Loucy (cell line): ENCODE measurements around the gene TRIM25.

Source experiments
- H2AFZ ChIP-seq: fragments of 200-600 bp; sonication (generic); 2 replicates; pipeline ENCODE4 v1.6.0; 2016; ENCODE audit warnings: antibody characterized with exemption, mild to moderate bottlenecking, low read length, moderate library complexity
- H3F3A ChIP-seq: fragments of 200-600 bp; 2 replicates; pipeline ENCODE4 v1.6.0; 2016; ENCODE audit warnings: antibody characterized with exemption, low read depth, mild to moderate bottlenecking
- H3K27me3 ChIP-seq: fragments of 200-600 bp; sonication (generic); 2 replicates; pipeline ENCODE4 v1.6.1; 2014; ENCODE audit warnings: low read length, mild to moderate bottlenecking; ENCODE audit not compliant: insufficient read depth, poor library complexity, severe bottlenecking
- H3K36me3 ChIP-seq: fragments of 200-600 bp; sonication (generic); 2 replicates; pipeline ENCODE4 v1.6.1; 2016; ENCODE audit warnings: low read length; ENCODE audit not compliant: insufficient read depth
- H3K4me1 ChIP-seq: fragments of 200-600 bp; sonication (generic); 2 replicates; pipeline ENCODE4 v1.5.1; 2014; ENCODE audit warnings: low read length, mild to moderate bottlenecking; ENCODE audit not compliant: insufficient read depth, poor library complexity, severe bottlenecking
- H3K4me2 ChIP-seq: fragments of 200-600 bp; sonication (generic); 2 replicates; pipeline ENCODE4 v1.6.0; 2014; ENCODE audit warnings: antibody characterized with exemption, low read length, low read depth, mild to moderate bottlenecking; ENCODE audit not compliant: poor library complexity, severe bottlenecking
- H3K4me3 ChIP-seq: fragments of 200-600 bp; sonication (generic); 2 replicates; pipeline ENCODE4 v1.5.1; 2014; ENCODE audit warnings: low read length, mild to moderate bottlenecking, mixed read lengths; ENCODE audit not compliant: poor library complexity, severe bottlenecking
- H3K79me2 ChIP-seq: fragments of 200-600 bp; sonication (generic); 2 replicates; pipeline ENCODE4 v1.6.1; 2014; ENCODE audit warnings: low read length; ENCODE audit not compliant: insufficient read depth
- H3K9ac ChIP-seq: fragments of 200-600 bp; sonication (generic); 2 replicates; pipeline ENCODE4 v1.6.0; 2014; ENCODE audit warnings: mild to moderate bottlenecking, low read depth, low read length, moderate library complexity; ENCODE audit not compliant: poor library complexity, severe bottlenecking
- H3K9me2 ChIP-seq: fragments of 200-600 bp; sonication (generic); replicated peaks from 2 replicates; pipeline ENCODE4 v1.6.1; 2016; ENCODE audit warnings: low read depth, low read length, mixed read lengths
- H3K9me3 ChIP-seq: fragments of 200-600 bp; sonication (generic); 2 replicates; pipeline ENCODE4 v1.6.1; 2014; ENCODE audit warnings: mild to moderate bottlenecking, antibody characterized with exemption, low read length, low read depth; ENCODE audit not compliant: insufficient read depth
- H4K20me1 ChIP-seq: fragments of 200-600 bp; sonication (generic); 2 replicates; pipeline ENCODE4 v1.6.0; 2014; ENCODE audit warnings: antibody characterized with exemption, low read length, mild to moderate bottlenecking; ENCODE audit not compliant: insufficient read depth, poor library complexity, severe bottlenecking
- CTCF ChIP-seq: fragments of 200-600 bp; sonication (generic); conservative IDR thresholded peaks from 2 replicates; pipeline ENCODE4 v1.5.1; 2014; ENCODE audit warnings: mild to moderate bottlenecking, antibody characterized with exemption, low read length
- EZH2phosphoT487 ChIP-seq: fragments of 200-600 bp; IDR thresholded peaks from 2 replicates; pipeline ENCODE4 v1.6.1; 2018; ENCODE audit warnings: antibody characterized with exemption, mild to moderate bottlenecking, moderate library complexity, borderline replicate concordance

The TRIM25 gene

GRCh38 chr17:56934280-56934679 lies 20.4 kb upstream of the TRIM25 start:
- Histone ChIP-seq H4K20me1 (no peaks in the 10 kb centered on the region), H3K4me2 (no peak overlapping the region), H2AFZ (no peak overlapping the region), H3K79me2 (no peaks in the 10 kb centered on the region), H3K36me3 (peaks cover 63% of the 10 kb centered on the region), H3K27me3 (no peaks in the 10 kb centered on the region), H3F3A (0 out of 2 replicates have a peak, but pooled peaks cover 3% of the 10 kb centered on the region), H3K9me3 (peaks cover 16% of the 10 kb centered on the region; the same call in 1 of the 2 replicates), H3K9me2 (no peaks in the 10 kb centered on the region), H3K9ac (no peak overlapping the region), H3K4me3 (no peak overlapping the region), H3K4me1 (no peaks in the 10 kb centered on the region)
- no peak for TF ChIP-seq CTCF
- TF ChIP-seq EZH2phosphoT487, result no peak

- no peaks in the 10 kb centered on the region for H3K4me1 ChIP-seq
- H3K9me2 ChIP-seq, result no peaks in the 10 kb centered on the region
- no peak for TF ChIP-seq EZH2phosphoT487
- TF ChIP-seq CTCF, result no peak
- 0 out of 2 replicates have a peak, but pooled peaks cover 3% of the 10 kb centered on the region for H3F3A ChIP-seq
- H4K20me1 ChIP-seq, result no peaks in the 10 kb centered on the region
- H3K27me3 ChIP-seq, result no peaks in the 10 kb centered on the region
- H2AFZ ChIP-seq, result no peak overlapping the region
- H3K4me2 ChIP-seq, result no peak overlapping the region
- H3K9me3 ChIP-seq, result peaks cover 16% of the 10 kb centered on the region; the same call in 1 of the 2 replicates
- H3K4me3 ChIP-seq, result no peak overlapping the region
- H3K9ac ChIP-seq, result no peak overlapping the region
- H3K79me2 ChIP-seq, result no peaks in the 10 kb centered on the region
- peaks cover 59% of the 10 kb centered on the region; the same call in 1 of the 2 replicates for H3K36me3 ChIP-seq
Observed at GRCh38 chr17:56933868-56934267, 20.0 kb upstream of the TRIM25 start.

- peaks cover 53% of the 10 kb centered on the region; the same call in 1 of the 2 replicates for H3K36me3 ChIP-seq
- no peaks in the 10 kb centered on the region for H3K4me1 ChIP-seq
- H3K4me3 ChIP-seq, result no peak overlapping the region
- H3K9me3 ChIP-seq, result peaks cover 16% of the 10 kb centered on the region; the same call in 1 of the 2 replicates
- H2AFZ ChIP-seq, result no peak overlapping the region
- H3K9me2 ChIP-seq, result no peaks in the 10 kb centered on the region
- H3K9ac ChIP-seq, result no peak overlapping the region
- H3F3A ChIP-seq, result 0 out of 2 replicates have a peak, but pooled peaks cover 3% of the 10 kb centered on the region
- no peak overlapping the region for H3K4me2 ChIP-seq
- H4K20me1 ChIP-seq, result no peaks in the 10 kb centered on the region
- H3K79me2 ChIP-seq, result no peaks in the 10 kb centered on the region
- no peak for TF ChIP-seq EZH2phosphoT487
- TF ChIP-seq CTCF, result no peak
- no peaks in the 10 kb centered on the region for H3K27me3 ChIP-seq
Observed at GRCh38 chr17:56933151-56933745, 19.4 kb upstream of the TRIM25 start.
